ENCODE data around the gene KHDRBS1. TPM values are rescaled to one million over a fixed set of nuclear protein-coding genes. Genes with fewer than 3 reads are reported as not detected.

KHDRBS1 gene
- total RNA-seq: 100 TPM
- polyA plus RNA-seq: 100 to 1,000 TPM in 1 of 4 donors, 10 to 100 TPM in 3; 97.1 to 117 (median 99.4) TPM

GRCh38 chr1:32013386-32014198 lies at the start of gene KHDRBS1:
Gene KHDRBS1, plus strand, starts transcription at chr1:32013868. Its CDS starts 128 bp downstream, at chr1:32013996.
- Histone ChIP-seq H3K9me3 (ENCODE audit: control insufficient read depth in 2 of 2, low read length in 2 of 2) (no peaks in the 10 kb centered on the region), H3K4me1 (ENCODE audit: control insufficient read depth, insufficient read depth, low read length, poor library complexity, severe bottlenecking) (peaks cover 38% of the 10 kb centered on the region), H3K27me3 (ENCODE audit: control insufficient read depth, insufficient read depth, low read length) (no peaks in the 10 kb centered on the region), H3K36me3 (ENCODE audit: control insufficient read depth, insufficient read depth, low read length) (no peaks in the 10 kb centered on the region), H3K27ac (ENCODE audit: insufficient read depth, low read length, poor library complexity, severe bottlenecking) (peak within 1 kb of the TSS; percentile 96), H3K4me3 (ENCODE audit: low read depth, low read length) (peak within 1 kb of the TSS; percentile 99)
- Mint-ChIP-seq H3K9me3 (peaks cover 0 to 2% (median 0%) of the 10 kb centered on the region in 7 donors), H3K4me3 (peak within 1 kb of the TSS; percentile 96 to 97 (median 97)), H3K36me3 (peaks cover 4% of the 10 kb centered on the region), H3K27me3 (peaks cover 10% of the 10 kb centered on the region), H3K27ac (peak within 1 kb of the TSS; percentile 96 to 98 (median 97)), H3K4me1 (peaks cover 19 to 41% (median 30%) of the 10 kb centered on the region in 4 donors)
- peak; percentile 84 to 87 for ATAC-seq (ENCODE audit: low read depth in 2 of 2)
- peak; percentile 97 to 99 (median 98) for DNase-seq

- H3K27ac ChIP-seq (ENCODE audit: insufficient read depth, low read length, poor library complexity, severe bottlenecking): no peak overlapping the region
- H3K9me3 Mint-ChIP-seq: no peaks in the 10 kb centered on the region
- no peak for ATAC-seq (ENCODE audit: low read depth in 2 of 2)
- H3K9me3 ChIP-seq (ENCODE audit: control insufficient read depth in 2 of 2, low read length in 2 of 2): no peaks in the 10 kb centered on the region
- H3K4me3 Mint-ChIP-seq: no peak overlapping the region
- no peaks in the 10 kb centered on the region for H3K36me3 ChIP-seq (ENCODE audit: control insufficient read depth, insufficient read depth, low read length)
- peaks cover 0 to 3% (median 0%) of the 10 kb centered on the region in 4 donors for H3K4me1 Mint-ChIP-seq
- H3K27ac Mint-ChIP-seq: no peak overlapping the region
- peaks cover 22% of the 10 kb centered on the region for H3K27me3 Mint-ChIP-seq
- DNase-seq: no peak
- H3K36me3 Mint-ChIP-seq: no peaks in the 10 kb centered on the region
- H3K4me3 ChIP-seq (ENCODE audit: low read depth, low read length): no peak overlapping the region
- H3K27me3 ChIP-seq (ENCODE audit: control insufficient read depth, insufficient read depth, low read length): no peaks in the 10 kb centered on the region
- H3K4me1 ChIP-seq (ENCODE audit: control insufficient read depth, insufficient read depth, low read length, poor library complexity, severe bottlenecking): no peaks in the 10 kb centered on the region
Measured at GRCh38 chr1:31970873-31971272, 42.8 kb upstream of the KHDRBS1 start.

- peaks cover 7% of the 10 kb centered on the region for H3K27me3 Mint-ChIP-seq
- peak overlapping the region in 2 of 3 donors; percentile 42 to 47 for H3K27ac Mint-ChIP-seq
- no peaks in the 10 kb centered on the region for H3K36me3 ChIP-seq (ENCODE audit: control insufficient read depth, insufficient read depth, low read length)
- ATAC-seq (ENCODE audit: low read depth in 2 of 2) (no peak), DNase-seq (no peak)
- peaks cover 6% of the 10 kb centered on the region for H3K4me1 ChIP-seq (ENCODE audit: control insufficient read depth, insufficient read depth, low read length, poor library complexity, severe bottlenecking)
- H3K4me3 Mint-ChIP-seq: no peak overlapping the region
- no peak overlapping the region for H3K4me3 ChIP-seq (ENCODE audit: low read depth, low read length)
- no peaks in the 10 kb centered on the region for H3K27me3 ChIP-seq (ENCODE audit: control insufficient read depth, insufficient read depth, low read length)
- no peaks in the 10 kb centered on the region for H3K9me3 ChIP-seq (ENCODE audit: control insufficient read depth in 2 of 2, low read length in 2 of 2)
- no peaks in the 10 kb centered on the region for H3K9me3 Mint-ChIP-seq
- H3K27ac ChIP-seq (ENCODE audit: insufficient read depth, low read length, poor library complexity, severe bottlenecking): no peak overlapping the region
- H3K36me3 Mint-ChIP-seq: no peaks in the 10 kb centered on the region
- peaks cover under 1 to 20% (median 11%) of the 10 kb centered on the region in 4 donors for H3K4me1 Mint-ChIP-seq
Measured at GRCh38 chr1:31976401-31976800, 37.3 kb upstream of the KHDRBS1 start.

GRCh38 chr1:31977385-31978131 lies 36.1 kb upstream of the KHDRBS1 start:
- H3K9me3 ChIP-seq (ENCODE audit: control insufficient read depth in 2 of 2, low read length in 2 of 2): no peaks in the 10 kb centered on the region
- peaks cover 4% of the 10 kb centered on the region for H3K27me3 Mint-ChIP-seq
- peaks cover 9 to 32% (median 20%) of the 10 kb centered on the region in 4 donors for H3K4me1 Mint-ChIP-seq
- no peaks in the 10 kb centered on the region for H3K36me3 Mint-ChIP-seq
- ATAC-seq (ENCODE audit: low read depth in 2 of 2) (no peak), DNase-seq (no peak)
- H3K27me3 ChIP-seq (ENCODE audit: control insufficient read depth, insufficient read depth, low read length): no peaks in the 10 kb centered on the region
- no peak overlapping the region for H3K4me3 ChIP-seq (ENCODE audit: low read depth, low read length)
- H3K4me3 Mint-ChIP-seq: no peak overlapping the region
- H3K27ac ChIP-seq (ENCODE audit: insufficient read depth, low read length, poor library complexity, severe bottlenecking): no peak overlapping the region
- peaks cover 17% of the 10 kb centered on the region for H3K4me1 ChIP-seq (ENCODE audit: control insufficient read depth, insufficient read depth, low read length, poor library complexity, severe bottlenecking)
- peak overlapping the region; percentile 43 to 57 (median 53) for H3K27ac Mint-ChIP-seq
- no peaks in the 10 kb centered on the region for H3K36me3 ChIP-seq (ENCODE audit: control insufficient read depth, insufficient read depth, low read length)
- no peaks in the 10 kb centered on the region for H3K9me3 Mint-ChIP-seq

GRCh38 chr1:31978843-31979400 lies 34.7 kb upstream of the KHDRBS1 start:
- Histone ChIP-seq H3K36me3 (ENCODE audit: control insufficient read depth, insufficient read depth, low read length) (no peaks in the 10 kb centered on the region), H3K4me3 (ENCODE audit: low read depth, low read length) (no peak overlapping the region), H3K27ac (ENCODE audit: insufficient read depth, low read length, poor library complexity, severe bottlenecking) (no peak overlapping the region), H3K4me1 (ENCODE audit: control insufficient read depth, insufficient read depth, low read length, poor library complexity, severe bottlenecking) (peaks cover 26% of the 10 kb centered on the region), H3K27me3 (ENCODE audit: control insufficient read depth, insufficient read depth, low read length) (no peaks in the 10 kb centered on the region), H3K9me3 (ENCODE audit: control insufficient read depth in 2 of 2, low read length in 2 of 2) (no peaks in the 10 kb centered on the region)
- ATAC-seq (ENCODE audit: low read depth in 2 of 2) (no peak), DNase-seq (no peak)
- no peak overlapping the region for H3K4me3 Mint-ChIP-seq
- no peaks in the 10 kb centered on the region for H3K36me3 Mint-ChIP-seq
- no peaks in the 10 kb centered on the region for H3K9me3 Mint-ChIP-seq
- H3K4me1 Mint-ChIP-seq: peaks cover 12 to 46% (median 27%) of the 10 kb centered on the region in 4 donors
- peaks cover 4% of the 10 kb centered on the region for H3K27me3 Mint-ChIP-seq
- peak overlapping the region in 2 of 3 donors; percentile 26 to 30 for H3K27ac Mint-ChIP-seq

GRCh38 chr1:31980835-31981455 lies 32.7 kb upstream of the KHDRBS1 start:
- H3K27me3 Mint-ChIP-seq: peaks cover 4% of the 10 kb centered on the region
- Histone ChIP-seq H3K4me3 (ENCODE audit: low read depth, low read length) (no peak overlapping the region), H3K4me1 (ENCODE audit: control insufficient read depth, insufficient read depth, low read length, poor library complexity, severe bottlenecking) (peaks cover 43% of the 10 kb centered on the region), H3K27me3 (ENCODE audit: control insufficient read depth, insufficient read depth, low read length) (no peaks in the 10 kb centered on the region), H3K9me3 (ENCODE audit: control insufficient read depth in 2 of 2, low read length in 2 of 2) (no peaks in the 10 kb centered on the region), H3K36me3 (ENCODE audit: control insufficient read depth, insufficient read depth, low read length) (no peaks in the 10 kb centered on the region), H3K27ac (ENCODE audit: insufficient read depth, low read length, poor library complexity, severe bottlenecking) (no peak overlapping the region)
- H3K4me3 Mint-ChIP-seq: no peak overlapping the region
- peak overlapping the region; percentile 82 to 90 (median 85) for H3K27ac Mint-ChIP-seq
- ATAC-seq (ENCODE audit: low read depth in 2 of 2) (no peak), DNase-seq (no peak)
- H3K9me3 Mint-ChIP-seq: no peaks in the 10 kb centered on the region
- H3K4me1 Mint-ChIP-seq: peaks cover 23 to 59% (median 39%) of the 10 kb centered on the region in 4 donors
- H3K36me3 Mint-ChIP-seq: no peaks in the 10 kb centered on the region

- H3K4me3 ChIP-seq (ENCODE audit: low read depth, low read length): peak overlapping the region; percentile 27
- H3K4me1 ChIP-seq (ENCODE audit: control insufficient read depth, insufficient read depth, low read length, poor library complexity, severe bottlenecking): peaks cover 45% of the 10 kb centered on the region
- no peaks in the 10 kb centered on the region for H3K9me3 ChIP-seq (ENCODE audit: control insufficient read depth in 2 of 2, low read length in 2 of 2)
- Mint-ChIP-seq H3K4me3 (peak overlapping the region; percentile 48 to 80 (median 67)), H3K27ac (peak overlapping the region; percentile 74 to 90 (median 89)), H3K27me3 (peaks cover 4% of the 10 kb centered on the region), H3K36me3 (no peaks in the 10 kb centered on the region), H3K9me3 (no peaks in the 10 kb centered on the region), H3K4me1 (peaks cover 23 to 59% (median 39%) of the 10 kb centered on the region in 4 donors)
- no peaks in the 10 kb centered on the region for H3K36me3 ChIP-seq (ENCODE audit: control insufficient read depth, insufficient read depth, low read length)
- DNase-seq: no peak
- peak overlapping the region; percentile 48 for H3K27ac ChIP-seq (ENCODE audit: insufficient read depth, low read length, poor library complexity, severe bottlenecking)
- no peak for ATAC-seq (ENCODE audit: low read depth in 2 of 2)
- no peaks in the 10 kb centered on the region for H3K27me3 ChIP-seq (ENCODE audit: control insufficient read depth, insufficient read depth, low read length)
Measured at GRCh38 chr1:31981456-31981839, 32.2 kb upstream of the KHDRBS1 start.
